Midbrain (tissue), 1 donor: Measurements from ENCODE around the gene ARHGAP18.
A peak's percentile ranks its signal among the peaks of the same experiment; 100 is the strongest.

Experiments used
- DNase-seq: peaks from one replicate; lab custom pipeline; 2025; lab: John Stamatoyannopoulos, UW

ARHGAP18 gene

DNA sequence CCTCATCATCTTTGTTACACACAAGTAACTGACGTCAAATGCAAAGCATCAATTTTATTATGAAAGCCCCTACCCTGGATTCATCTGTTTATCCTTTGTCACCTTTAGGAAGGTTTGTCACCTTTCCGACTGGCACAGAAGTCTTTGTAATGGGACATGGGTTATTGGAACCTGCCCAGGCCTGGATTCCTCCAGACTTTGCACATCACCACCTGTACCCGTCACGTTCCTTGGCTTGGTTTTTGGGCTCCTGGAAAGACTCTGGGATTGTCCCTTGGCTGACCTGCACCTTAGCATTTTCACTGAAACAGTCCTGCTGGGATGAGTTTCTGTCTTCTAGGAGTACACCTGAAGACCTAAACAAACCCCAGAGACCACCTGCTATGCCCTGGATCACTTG lies 15.4 kb upstream of the ARHGAP18 start:
- no peak for DNase-seq

DNA sequence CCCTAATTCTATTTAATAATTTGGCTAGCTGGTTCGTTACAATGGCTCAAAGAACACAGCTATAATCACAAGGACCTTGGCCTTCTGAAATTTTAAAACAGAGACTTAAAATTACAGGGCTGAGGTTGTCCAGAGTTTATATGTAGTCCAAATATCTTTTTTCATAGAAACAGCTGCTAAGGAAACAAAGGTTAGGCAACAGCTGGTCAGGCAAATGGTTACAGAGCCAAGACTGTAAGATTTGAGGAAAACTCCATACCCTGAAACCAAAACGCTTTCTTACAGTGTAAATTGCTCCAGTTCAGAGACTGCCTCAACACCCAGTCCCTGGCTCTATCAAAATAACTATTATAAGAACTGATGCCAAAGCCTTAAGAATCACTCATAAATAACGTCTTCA lies 9.7 kb upstream of the ARHGAP18 start:
- no peak for DNase-seq

DNA sequence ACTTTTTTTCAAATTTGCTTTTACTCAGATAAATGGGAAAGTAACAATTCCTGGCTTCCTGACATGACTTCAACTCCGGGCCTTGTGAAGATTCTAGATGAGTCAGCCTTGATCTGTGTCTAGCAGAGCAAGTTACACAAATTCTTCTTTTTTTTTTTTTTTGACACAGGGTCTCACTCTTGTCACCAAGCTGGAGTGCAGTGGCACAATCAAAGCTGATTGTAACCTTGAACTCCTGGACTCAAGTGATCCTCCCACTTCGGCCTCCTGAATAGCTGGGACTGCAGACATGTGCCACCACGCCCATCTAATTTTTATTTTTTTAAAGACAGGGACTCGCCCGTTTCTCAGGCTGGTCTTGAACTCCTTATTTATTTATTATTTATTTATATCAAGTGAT lies 7.3 kb upstream of the ARHGAP18 start:
- DNase-seq, result no peak

DNA sequence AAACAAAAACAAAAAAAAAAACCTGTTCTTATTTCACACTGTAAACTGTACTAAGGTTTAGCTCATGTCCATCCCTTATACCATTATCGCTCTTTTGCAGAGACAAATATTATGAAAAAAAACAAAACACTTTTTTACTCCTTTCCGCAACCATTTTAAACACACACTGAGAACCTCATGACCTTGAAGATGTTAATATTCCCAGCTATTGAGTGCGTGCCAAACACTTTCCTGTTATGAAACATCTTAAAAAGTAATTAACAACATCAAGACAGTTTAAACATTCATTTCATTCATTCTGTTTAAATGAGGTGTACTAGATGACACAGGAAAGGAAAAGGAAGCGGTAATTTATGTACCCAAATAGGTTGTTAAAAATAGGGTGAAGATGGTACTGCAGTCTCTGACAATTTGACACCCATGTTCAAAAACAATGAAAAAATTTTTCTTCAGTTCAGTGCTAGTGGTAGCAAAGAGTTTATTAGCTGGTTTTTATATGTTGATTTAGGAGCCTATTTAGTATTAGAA lies 3.9 kb upstream of the ARHGAP18 start:
- no peak for DNase-seq

DNA sequence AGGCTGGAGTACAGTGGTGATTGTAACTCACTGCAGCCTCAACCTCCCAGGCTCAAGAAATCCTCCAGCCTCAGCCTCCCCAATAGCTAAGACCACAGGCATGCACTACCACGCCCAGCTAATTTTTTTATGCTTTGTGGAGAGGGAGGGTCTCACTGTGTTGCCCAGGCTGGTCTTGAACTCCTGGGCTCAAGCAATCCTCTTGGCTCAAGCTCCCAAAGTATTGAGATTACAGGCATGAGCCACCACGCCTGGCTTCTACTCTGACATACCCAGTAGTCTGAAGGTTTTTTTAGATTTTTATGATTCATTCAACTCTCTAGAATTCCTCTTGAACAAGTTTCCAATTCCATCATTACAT lies 1.3 kb upstream of the ARHGAP18 start:
- DNase-seq, result no peak

DNA sequence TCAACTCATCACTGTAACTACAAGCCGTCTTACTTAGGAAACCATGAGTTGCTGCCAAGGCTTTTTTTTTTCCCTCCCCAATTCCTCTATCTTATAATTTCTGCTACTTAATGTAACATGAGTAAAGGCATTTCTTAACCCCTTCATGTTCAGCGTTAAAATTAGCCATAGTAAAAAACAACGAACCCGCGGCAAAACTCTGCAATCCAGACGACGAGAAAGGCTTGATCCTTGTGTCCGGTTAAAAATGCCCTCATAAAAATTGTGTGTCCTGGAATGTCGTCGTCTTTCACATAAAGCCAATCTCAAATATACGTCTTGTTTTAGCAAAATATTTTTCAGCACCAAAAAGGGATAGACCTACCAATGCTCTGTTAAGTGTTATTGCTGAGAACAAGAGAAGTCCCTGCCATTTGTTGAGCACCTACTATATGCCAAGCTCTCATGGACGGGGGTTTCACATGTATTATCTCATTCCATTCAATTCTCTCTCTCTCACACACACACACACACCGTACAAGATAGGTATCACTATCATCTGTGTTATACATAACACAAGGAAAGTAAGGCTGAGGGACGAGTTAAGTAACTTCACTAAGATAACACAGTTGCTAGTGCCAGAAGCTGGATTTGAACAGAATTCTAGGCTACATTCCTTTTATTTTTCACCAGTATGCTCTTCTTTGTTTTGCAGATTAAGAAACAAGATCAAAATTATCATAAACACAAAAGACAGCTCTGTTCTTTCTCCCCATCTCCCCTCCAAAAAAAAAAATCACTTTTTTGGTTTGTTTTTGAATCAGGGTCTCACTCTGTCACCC lies 683 bp upstream of the ARHGAP18 start:
- DNase-seq, result no peak

DNA sequence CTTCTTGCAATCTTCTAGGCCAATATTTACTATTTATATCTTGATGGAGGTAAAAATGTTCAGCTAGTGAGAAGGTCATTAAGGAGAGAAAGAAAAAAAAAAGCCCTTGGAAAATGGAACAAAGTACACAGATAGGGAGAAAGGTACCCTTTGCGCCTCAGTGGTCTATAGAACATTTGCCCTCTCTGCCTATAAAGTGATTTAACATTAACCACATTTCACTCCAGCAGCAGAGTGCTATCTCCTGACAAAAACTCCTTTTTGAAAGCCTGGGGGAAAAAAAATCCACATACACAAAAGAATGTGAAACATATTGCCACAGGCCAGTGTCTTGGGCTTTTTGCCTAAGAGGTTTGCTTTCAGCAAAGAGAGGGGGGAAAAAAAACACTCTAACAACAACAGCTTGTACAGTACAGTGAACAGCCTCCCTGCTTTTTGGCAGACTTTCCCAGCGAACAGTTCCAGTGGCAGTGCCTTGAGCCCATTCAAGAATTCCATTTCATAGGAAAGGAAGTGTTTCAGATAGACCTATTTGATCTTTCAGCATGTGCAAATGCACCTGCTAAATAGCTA lies 695 bp downstream of the ARHGAP18 start:
- DNase-seq, result peak; percentile 47

DNA sequence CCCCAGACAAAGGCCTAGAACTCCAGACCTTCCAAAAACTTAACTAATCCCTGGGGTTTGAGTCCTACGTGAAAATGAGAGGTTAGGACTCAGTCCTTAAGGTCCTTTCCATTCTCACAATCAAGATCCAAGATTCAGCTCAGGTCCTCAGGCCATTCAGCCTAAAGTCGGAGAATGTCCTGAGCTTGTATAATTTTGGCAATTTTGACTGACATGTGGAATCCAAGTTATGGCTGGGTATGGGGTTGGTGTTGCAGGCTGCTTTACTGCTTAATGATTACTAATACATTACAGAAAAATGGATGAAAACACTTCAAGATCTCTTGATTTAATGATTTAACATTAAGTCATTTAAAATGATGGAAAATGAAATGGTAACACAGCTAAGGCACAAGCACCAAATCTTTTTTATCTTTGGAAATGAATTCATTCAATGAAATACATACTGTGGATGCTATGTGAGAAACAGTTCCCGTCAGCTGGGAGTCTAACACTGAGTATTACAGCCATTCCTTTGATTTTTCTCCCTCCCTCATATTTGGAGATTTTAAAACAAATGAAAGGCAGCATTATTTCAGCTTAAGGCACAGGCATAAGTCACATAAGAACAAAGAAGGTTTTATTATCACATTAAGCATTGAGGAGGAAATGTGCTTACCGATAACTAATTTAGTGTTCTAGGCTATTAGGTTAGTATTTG lies 1.3 kb downstream of the ARHGAP18 start:
- DNase-seq, result no peak

DNA sequence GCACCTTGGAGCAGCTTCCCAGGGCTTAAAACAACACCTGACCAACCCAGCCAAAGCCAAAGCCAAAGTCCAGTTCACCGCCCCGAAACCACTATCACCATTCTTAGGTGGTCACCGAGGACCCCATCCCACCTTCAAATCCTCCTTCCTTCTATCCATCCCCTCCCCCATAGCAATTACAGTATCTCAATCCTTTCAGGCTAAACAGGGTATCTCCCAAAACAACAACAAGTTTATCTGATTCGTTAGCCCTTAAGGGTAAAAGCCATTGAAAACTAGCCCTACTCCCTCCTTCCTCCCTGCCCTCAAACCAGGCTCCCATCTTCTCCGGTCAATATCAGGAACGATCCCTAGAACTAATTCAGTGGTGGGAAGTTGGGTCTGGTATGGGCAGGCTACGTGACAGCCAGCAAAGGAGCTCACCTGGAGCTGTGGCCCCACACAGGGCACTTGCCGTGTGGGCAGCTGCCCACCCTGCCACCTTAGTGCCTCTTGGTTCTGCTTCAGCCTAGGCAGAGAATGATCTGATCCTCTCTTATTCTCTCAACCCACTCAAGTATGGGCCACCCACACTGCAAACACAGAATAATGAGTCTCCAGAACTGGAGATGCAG lies 2.0 kb downstream of the ARHGAP18 start:
- no peak for DNase-seq

DNA sequence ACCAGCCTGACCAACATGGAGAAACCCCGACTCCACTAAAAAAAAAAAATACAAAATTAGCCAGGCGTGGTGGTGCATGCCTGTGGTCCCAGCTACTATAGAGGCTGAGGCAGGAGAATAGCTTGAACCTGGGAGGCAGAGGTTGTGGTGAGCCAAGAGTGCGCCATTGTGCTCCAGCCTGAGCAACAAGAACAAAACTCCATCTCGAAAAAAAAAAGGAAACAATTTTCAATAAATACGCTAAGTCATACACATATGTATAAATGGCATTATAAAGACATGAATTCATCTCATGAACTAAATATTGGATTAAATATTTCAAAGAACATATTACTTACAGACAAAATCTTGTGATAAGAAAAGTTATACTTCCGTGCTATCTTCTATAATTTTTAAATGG lies 2.9 kb downstream of the ARHGAP18 start:
- DNase-seq, result no peak

DNA sequence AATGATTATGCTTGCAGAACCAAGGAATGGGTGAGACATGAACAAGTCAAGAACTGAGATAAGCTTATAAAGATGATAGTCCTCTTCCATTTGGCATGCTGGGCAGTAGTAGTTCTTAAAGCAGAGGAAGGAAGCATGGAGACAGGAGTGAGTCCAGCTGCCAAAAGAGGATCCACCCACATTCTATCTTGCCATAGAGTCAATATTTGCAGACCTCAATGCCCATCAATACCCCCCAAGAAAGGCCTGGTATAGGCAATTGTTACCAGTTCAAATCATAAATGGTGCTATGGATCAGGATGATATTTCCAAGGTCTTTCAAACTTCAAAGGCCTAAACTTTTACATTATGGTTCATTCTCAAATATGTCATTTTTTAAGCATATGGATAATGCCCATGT lies 4.8 kb downstream of the ARHGAP18 start:
- DNase-seq, result no peak

DNA sequence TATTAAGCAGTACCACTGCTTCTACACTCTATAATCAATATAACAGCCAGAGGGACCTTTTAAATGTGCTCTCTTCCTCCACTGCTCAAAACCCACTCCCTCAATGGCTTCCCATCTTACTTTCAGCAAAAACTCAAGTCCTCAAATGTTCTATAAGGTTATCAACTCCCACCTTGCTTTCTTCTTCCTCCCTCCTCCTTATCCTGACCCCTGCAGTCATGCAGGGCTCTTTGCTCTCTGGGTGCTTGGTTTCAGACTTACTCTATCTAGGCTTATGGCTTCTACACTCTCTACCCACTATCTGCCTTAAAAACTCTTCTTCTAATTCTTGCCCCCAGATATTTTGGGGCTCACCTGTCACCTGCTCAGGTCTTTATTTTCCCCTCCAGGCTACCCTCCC lies 5.3 kb downstream of the ARHGAP18 start:
- no peak for DNase-seq

DNA sequence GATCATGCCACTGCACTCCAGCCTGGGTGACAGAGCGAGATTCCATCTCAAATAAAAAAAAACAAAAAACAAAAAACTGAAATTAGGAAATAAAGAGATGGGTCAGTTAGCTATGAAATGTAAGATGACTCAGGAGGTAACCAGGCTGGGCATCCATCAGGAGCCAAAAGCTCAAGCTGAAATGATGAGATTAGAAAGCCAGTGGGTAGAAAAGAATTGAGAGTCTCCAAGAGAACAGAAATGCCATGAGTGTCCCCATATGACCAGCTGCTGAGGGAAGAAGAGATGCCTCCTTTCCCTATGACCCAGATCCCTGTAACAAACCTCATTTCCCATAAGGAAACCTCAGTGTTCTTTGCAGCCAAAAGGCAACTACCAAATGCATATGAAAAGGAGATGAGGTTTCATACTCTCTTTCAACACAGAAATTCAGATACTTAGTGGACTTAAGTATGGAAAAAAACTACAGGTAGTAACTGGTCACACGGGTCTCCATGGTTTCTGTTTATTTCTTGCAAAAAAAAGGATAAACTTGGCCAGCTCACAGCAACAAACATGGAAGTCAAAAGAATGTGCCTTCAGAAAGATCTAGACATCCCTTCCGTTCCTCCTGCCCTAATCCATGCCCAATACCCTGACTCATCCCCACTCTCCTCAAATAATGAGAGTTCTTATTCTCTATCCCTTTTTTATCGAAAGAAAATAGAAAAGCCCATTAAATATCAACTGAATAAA lies 8.1 kb downstream of the ARHGAP18 start:
- DNase-seq, result no peak

DNA sequence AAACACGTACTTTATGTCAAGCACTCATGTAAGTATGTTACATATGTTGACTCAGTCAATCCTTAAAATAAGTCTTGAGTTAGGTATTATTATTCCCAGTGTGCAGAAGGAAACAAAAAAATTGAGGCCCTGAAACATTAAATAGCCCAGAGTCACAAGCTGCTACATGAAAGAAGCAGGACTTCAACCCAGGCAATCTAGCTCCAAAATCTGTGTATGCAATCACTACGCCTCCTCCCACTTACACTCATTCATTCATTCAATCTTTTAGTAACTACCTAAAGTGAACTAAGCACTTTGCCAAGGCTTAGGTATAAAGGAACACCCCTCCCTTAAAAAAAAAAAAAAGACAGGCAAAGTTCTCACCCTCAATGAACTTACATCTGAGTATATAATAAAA lies 9.3 kb downstream of the ARHGAP18 start:
- DNase-seq, result no peak

DNA sequence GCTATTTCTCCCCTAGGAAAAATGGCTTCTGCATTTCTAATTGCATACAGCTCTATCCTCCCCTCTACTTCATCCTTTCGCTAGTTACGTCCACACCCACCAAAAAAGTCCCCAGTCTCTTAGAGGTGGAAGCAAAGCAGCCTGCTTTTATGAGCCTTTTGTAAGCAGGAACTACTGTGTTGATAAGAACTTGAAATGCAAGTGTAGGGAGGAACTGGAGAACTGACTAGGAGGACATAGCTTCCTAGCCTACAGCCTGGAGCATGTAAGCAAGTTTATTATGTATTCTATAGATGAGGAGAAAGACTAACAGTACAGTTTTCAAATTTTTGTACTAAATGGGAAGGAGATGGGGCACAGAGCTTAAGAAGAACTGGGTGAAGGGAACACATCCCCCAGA lies 10.3 kb downstream of the ARHGAP18 start:
- no peak for DNase-seq

DNA sequence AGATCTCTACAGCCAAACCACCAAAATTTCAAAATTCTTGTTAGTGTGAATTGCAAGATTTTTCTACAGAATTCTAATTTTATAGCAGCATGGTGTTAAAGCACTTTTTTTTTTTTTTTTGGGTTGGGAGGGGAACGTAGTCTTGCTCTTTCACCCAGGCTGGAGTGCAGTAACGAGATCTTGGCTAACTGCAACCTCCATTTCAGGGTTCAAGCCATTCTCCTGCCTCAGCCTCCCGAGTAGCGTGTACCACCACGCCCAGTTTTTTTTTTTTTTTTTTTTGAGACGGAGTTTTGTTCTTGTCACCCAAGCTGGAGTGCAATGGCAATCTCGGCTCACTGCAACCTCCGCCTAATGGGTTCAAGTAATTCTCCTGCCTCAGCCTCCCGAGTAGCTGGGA lies 11.5 kb downstream of the ARHGAP18 start:
- DNase-seq, result no peak

DNA sequence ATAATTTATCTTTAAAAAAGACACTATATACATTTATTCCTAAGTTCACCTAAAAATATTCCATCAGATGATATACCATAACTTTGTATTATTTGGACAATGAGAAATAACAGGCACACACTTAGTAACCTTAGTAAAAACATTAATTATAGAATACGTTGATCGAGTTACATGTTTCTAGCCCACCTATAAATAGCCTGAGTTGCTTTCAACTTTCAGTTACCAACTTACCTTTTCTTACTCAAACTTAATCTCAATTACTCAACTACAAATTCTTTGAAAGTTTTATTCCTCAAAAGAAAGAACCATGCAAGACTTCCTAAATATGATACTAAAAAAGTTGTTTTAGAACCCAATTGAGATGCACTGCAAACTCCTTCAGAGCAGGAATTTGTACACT lies 12.2 kb downstream of the ARHGAP18 start:
- no peak for DNase-seq

DNA sequence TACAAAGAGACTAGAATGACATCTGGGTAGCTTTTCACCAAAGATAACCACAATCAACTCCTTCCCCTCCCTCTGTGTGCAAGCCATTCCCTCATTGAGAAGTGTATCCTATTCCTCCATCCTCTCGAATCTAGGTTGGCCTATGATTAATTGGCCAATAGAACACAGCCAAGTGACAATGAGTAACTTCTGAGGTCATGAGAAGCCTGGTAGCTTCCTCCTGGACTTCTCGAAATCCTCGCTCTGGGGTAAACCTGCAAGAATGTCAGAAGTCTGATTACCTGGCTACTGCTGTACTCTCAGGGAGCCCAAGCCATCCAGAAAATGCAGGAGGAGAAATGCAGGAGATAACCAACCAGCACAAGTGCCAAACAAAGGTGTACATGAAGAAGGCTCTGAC lies 13.1 kb downstream of the ARHGAP18 start:
- DNase-seq, result no peak

DNA sequence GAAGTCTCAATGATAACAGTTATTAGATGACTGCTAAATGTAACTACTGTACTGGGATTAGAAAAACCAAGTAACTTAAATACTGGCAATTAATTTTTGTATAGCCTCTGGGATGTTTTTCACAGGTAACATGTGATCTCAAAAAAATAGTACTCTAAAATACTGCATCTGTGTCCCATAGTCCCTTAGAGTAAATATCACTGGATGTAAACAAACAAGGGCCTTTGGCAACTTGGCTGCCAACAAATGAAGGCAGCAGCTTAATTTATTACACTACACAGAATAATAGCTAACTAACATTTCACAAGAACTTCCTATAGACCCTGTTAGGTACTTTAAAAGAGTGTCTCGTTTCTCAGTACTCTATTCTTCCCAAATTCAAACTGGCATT lies 14.0 kb downstream of the ARHGAP18 start:
- DNase-seq, result no peak

DNA sequence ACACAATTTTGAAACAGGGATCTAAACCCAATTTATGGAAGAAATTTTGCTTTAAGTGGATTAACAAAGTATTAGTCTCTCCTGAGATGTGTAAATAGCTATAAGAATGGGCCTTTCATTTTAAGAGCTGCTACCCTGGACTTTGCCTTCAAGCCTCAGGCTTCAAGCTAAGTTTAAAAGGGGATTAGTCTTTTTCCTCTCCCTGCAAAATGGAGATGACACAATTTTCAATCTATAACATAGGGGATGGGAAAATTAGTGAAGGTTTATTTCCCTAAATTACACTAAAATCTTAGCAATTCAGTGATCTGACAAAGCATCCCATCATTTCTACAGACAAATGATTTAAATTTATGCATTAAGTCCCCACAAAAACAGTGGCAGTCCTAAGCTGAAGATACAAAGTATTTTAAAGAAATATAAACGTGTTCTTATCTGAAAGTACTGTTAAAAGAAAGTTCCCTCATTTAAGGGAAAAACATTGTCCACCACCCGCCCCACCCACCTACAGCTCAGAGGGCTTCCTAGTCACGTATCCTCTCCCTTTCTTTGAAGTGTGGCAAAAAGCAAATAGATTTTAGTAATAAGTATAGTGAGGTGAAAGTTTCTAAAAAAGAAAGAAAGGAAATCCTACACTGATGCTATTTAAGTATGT lies 14.5 kb downstream of the ARHGAP18 start:
- no peak for DNase-seq

DNA sequence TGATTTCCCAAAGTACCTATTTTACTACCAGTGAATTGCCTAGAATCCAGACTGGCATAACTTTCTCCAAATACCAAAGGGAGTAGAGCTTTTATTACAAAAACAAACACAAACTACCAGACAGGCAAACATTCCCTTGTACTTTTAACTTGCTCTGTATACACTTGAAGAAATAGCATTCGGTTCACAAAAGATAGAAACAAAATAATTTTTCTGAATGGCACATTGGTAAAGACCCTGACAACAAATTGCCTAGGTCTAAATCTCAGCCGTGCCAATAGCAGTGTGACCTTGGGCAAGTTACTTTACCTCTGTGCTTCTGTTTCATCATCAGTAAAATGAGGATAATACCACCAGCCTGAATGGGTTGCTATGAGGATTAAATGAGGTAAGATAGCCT lies 15.9 kb downstream of the ARHGAP18 start:
- DNase-seq, result no peak

DNA sequence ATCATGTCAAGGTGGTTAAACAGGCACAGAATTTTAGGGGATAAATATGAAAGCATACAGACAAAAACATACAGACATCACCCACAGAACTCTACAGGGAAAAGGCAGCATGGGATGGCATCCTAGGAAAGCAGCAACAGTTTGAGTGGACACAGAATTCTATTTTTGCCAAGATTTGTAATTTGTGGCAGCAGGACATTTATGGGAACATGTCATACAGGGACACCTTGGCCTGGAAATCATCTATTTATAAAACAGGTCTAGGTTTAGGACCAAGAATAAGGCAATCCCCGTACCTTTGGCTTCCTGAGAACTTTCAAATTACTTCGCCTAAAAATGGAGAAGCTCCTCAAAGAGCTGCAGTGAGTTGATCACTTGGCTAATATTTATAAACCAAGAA lies 17.5 kb downstream of the ARHGAP18 start:
- DNase-seq, result no peak
